ENCODE measurements around the gene ACAA1. TPM values are rescaled to one million over a fixed set of nuclear protein-coding genes. Genes with fewer than 3 reads are reported as not detected.

Gene ACAA1
- total RNA-seq, 1 experiment from 2014 or later = 44.3 TPM

- Mint-ChIP-seq H3K27ac (no peak overlapping the region), H3K4me1 (peaks cover 32 to 35% of the 10 kb centered on the region in 2 experiments), H3K27me3 (ENCODE audit: low read depth) (peaks cover 2% of the 10 kb centered on the region), H3K4me3 (peak overlapping the region in 1 of 2 experiments; percentile 91; a peak in 3 of 5 replicates), H3K36me3 (ENCODE audit: insufficient read depth in 1 of 3, low read depth in 3 of 3) (peaks cover 17 to 29% (median 19%) of the 10 kb centered on the region in 3 experiments), H3K9me3 (no peaks in the 10 kb centered on the region; a peak in 1 of 5 replicates)
- Histone ChIP-seq H3K79me1 (ENCODE audit: insufficient read depth, low read depth, low read length, poor library complexity, severe bottlenecking) (no peaks in the 10 kb centered on the region), H3K27ac (ENCODE audit: insufficient read length, low read depth, low read length) (no peak overlapping the region), H3K23me2 (ENCODE audit: insufficient read length, low read depth, low read length, poor library complexity, severe bottlenecking) (peaks cover 18% of the 10 kb centered on the region), H3K9me3 (ENCODE audit: control insufficient read depth, low read depth, low read length) (no peaks in the 10 kb centered on the region), H3K4ac (ENCODE audit: low read depth, low read length) (no peak overlapping the region), H3K23ac (ENCODE audit: insufficient read length, low read depth, low read length) (no peak overlapping the region), H4K91ac (ENCODE audit: insufficient read length, low read depth, low read length) (no peak overlapping the region), H3K4me2 (ENCODE audit: insufficient read depth, insufficient read length, low read length) (no peak overlapping the region), H3T11ph (ENCODE audit: low read length) (no peak overlapping the region), H2AK5ac (ENCODE audit: insufficient read length, low read length) (no peak overlapping the region), H2AFZ (ENCODE audit: low read length) (no peak overlapping the region), H3K27me3 (ENCODE audit: insufficient read depth, low read length) (no peaks in the 10 kb centered on the region), H3K79me2 (ENCODE audit: insufficient read depth, low read length) (no peaks in the 10 kb centered on the region), H4K20me1 (ENCODE audit: control insufficient read depth, insufficient read depth, insufficient read length) (no peaks in the 10 kb centered on the region), H3K9ac (ENCODE audit: extremely low read depth, insufficient read length, low read length) (no peak overlapping the region), H2BK20ac (ENCODE audit: low read depth, low read length, poor library complexity, severe bottlenecking) (no peak overlapping the region), H3K14ac (ENCODE audit: insufficient read depth, low read length) (no peak overlapping the region; the same call in 1 of the 2 replicates), H3K56ac (ENCODE audit: insufficient read length, low read depth, low read length) (no peak overlapping the region), H2BK120ac (ENCODE audit: low read depth, low read length, poor library complexity, severe bottlenecking) (no peak overlapping the region), H2BK15ac (ENCODE audit: low read depth, low read length) (no peak overlapping the region), H4K8ac (replicated peaks; ENCODE audit: insufficient read length, low read depth, low read length) (no peak overlapping the region), H3K18ac (ENCODE audit: insufficient read length, low read depth, low read length) (no peak overlapping the region), H2BK12ac (ENCODE audit: insufficient read length, low read depth, low read length) (no peak overlapping the region), H2BK5ac (ENCODE audit: insufficient read length, low read length) (no peak overlapping the region), H4K5ac (ENCODE audit: insufficient read length, low read depth, low read length) (no peak overlapping the region), H3K4me1 (ENCODE audit: insufficient read depth, low read length) (peaks cover 8% of the 10 kb centered on the region; the same call in 1 of the 2 replicates)
- WGBS (ENCODE audit: extremely low coverage, insufficient read length, low lambda C conversion rate) = no CpG with 5 or more reads among the region's 13 CpGs
- DNase-seq = no peak
- 0 out of 3 replicates have a peak, but pooled peaks have one; percentile 11 for TF ChIP-seq CTCF (conservative IDR thresholded peaks at IDR 0.05)
Observed at GRCh38 chr3:38140326-38141172, 3.6 kb upstream of the ACAA1 start.
